Stimulated activated CD4-positive, alpha-beta T cell treated with anti-CD3 and anti-CD28 coated beads, Interleukin-4, amount 100 ng/mL, for 1 hour (primary cell): ENCODE data around the gene S100Z.
"Not testable (repeated sequence)": the region's sequence is repeated elsewhere in the genome, so short reads cannot be mapped to it uniquely, and the experiment has no call there.

ENCODE experiments used
- DNase-seq: peaks from one replicate; pipeline ENCODE4 v3.0.0-alpha.2; 2020

S100Z gene

DNA sequence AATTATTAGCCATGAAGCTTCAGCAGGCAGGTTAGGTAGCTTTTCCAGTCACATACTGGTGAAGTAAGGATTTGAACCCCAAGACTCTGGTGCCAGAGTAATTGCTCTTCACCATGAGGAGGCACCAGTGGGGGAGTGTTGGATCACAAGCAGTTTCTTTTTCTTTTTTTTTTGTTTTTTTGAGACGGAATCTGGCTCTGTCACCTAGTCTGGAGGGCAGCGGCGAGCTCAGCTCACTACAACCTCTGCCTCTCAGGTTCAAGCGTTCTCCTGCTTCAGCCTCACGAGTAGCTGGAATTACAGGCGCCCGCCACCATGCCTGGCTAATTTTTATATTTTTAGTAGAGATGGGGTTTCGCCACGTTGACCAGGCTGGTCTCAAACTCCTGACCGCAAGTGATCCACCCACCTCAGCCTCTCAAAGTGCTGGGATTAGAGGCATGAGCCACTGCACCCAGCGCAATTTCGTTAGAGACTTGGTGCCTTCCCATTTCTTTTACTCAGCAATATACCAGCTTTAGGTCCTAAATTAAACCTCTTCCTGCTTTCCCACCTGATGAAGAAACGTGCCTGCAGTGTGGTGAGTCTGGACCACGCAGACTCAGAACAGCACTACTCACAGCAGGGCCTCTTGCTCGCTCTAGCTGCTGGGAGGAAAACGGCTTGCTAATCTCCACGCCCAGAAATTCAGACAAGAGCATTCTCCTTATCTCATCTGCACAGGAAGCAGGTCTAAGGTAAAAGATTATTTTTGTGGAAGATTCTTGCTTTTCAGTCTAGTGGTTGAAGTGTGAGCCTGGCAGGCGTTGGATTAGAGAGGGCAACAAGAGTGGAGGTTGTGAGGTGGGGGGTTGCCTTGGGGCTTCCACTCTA lies at the start of gene S100Z:
S100Z (plus strand) TSS at position 596 of the 873 bp plus-strand sequence. CDS start 25,346 bp downstream, outside the sequence.
- peak; percentile 18 for DNase-seq

DNA sequence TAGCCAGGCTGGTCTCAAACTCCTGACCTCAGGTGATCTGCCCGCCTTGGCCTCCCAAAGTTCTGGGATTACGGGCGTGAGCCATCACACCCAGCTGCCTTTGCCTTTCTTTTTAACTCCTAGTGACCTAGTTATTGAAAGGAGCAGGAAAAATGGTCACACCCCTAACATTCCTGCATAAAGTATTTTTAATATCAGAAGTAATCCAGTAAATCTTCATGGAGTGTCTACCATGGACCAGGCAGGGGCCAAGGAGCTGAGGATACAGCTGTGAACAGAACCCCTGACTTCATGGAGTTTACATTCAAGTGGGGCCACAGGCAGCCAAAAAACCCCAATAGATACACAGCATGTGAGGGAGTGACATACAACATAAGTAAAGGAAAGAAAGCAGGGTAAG lies 49.2 kb upstream of the S100Z start:
- DNase-seq: no peak

DNA sequence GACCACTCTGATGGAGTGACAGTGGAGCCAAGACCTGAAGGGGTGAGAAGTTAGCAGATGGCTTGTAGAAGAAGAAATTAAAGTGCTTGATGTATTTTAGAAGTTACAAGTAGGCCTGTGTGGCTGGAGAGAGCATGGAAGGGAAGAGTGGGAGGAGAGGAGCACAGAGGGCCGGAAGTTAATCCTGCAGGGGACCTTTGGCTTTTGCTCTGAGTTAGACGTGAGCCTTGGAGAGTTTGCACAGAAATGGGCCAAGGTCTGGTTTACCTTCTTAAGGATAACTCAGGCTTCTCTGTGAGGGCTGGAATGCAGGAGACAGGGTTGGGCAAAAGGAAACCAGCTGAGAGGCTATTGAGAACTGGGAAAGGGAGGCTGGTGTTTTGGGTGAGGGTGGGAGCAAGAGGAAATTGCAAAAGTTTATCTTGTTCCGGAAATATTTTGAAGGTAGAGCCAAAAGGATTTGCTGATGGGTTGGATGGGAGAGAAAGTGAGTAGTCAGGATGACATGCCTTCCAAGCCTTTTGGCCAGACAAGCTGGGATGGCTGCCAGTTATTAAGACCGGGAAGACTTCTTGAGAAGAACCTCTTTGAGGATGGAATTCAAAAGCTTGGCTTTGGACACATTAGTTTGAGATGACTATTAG lies 48.5 kb upstream of the S100Z start:
- no peak for DNase-seq

DNA sequence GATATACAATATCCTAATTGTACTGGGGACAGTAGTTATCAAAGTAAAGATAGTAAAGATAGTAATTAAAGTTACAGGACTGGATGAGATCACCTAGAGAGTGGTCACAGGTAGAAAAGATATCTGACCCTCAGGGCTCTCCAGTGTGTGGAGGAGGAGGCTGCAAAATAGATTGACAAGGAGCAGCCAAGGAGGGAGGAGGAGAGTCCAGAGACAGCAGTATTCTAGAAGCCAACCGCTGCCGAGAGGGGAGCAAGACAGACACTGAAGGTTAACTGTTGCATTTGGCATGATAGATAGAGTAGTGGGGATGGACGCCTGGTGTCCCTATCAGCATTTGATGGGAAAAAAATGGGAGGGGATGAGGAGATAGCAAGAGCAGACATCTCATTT lies 48.0 kb upstream of the S100Z start:
- DNase-seq: no peak

DNA sequence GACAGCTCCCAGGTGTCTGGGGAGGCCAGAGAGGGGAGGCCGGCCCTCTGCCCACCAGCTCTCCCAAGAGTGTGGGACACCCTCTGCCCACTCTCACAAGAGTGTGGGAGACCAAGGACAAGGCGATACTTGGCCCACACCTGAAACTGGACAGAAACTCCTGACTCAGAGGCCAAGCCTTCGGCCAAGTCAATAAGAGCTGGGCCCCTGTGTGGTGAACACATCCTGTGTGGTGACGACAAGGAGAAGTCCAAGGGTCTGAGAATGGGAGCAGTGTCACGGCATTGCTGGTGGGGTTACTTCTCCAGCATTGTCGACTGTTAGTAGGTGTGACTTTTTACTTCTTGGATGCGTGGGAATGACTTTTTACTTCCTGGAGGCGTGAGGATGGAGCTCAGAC lies 45.5 kb upstream of the S100Z start:
- DNase-seq: no peak

DNA sequence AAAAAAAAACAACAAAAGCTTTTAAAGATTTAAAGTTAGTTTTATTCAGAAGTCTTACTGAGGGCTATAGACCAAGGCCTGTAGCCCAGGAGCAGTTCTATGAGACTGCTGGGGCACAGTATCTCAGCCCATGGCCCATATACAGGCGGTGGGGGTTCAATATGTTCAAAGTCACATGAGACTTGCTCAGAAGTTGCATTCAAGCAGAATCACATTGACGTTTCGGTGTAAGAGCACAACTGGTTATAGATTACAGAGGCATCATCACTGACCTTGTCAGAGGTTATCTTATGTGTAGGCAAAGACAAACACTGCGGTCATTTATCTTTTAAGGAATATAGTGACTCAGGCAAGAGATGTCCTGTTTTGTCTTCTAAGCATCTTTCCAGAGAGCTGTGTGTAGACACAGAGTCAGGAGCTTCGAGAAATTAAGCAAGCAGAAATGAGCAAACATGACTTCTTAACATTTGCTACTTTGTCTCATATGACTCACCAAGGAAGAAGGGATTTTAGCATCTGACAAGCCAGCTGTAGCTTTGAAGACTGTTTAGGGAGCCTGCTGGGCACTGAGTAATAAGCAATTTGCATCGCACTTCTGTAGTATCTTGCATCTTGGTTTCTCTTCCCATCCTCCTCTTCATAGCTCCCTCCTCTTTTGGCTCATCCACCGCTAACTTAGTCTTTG lies 43.9 kb upstream of the S100Z start:
- DNase-seq: no peak

DNA sequence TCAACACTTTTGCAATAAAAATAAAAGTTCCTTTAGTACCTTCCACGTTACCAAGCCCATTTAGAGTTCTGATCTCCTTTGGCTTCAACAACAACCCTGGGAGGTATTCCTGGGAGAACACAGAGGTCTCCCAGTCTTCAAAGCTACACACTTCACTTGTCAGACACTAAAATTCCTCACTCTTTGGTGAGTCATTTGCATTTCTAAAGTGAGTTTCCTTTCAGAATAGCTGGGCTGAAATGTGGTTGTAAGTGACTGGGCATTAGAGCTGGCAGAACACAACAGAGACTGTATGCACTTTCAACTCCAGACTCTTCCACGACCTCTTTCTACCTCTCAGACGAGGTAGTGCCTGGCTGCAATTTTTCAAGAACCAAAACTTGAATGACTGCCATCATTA lies 42.5 kb upstream of the S100Z start:
- no peak for DNase-seq

DNA sequence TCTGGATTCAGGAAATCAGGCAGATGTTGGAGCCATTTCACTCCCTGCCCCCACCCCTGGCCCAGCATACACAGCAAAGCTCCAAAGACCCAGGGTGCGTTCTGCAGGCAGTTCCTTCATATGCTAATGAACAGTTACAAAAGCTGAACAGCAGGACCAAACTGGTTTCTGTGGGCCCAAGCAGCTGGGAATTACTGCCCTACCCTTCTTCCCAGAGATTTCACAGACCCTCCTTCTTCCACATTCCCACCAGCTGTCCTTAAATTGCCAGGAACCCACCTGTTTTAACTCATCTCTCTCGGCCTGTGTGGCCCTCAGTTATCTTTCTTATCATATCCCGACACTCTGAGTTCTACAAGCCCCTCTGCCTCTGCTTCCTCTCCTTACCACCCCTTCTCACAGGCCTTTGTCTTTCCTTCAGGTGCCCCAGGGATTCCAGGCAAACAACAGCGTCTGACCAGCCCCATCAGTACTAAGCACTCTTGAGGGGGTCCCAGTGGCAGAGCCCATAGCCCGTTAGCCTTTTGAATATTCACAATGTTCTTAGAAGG lies 41.6 kb upstream of the S100Z start:
- no peak for DNase-seq

DNA sequence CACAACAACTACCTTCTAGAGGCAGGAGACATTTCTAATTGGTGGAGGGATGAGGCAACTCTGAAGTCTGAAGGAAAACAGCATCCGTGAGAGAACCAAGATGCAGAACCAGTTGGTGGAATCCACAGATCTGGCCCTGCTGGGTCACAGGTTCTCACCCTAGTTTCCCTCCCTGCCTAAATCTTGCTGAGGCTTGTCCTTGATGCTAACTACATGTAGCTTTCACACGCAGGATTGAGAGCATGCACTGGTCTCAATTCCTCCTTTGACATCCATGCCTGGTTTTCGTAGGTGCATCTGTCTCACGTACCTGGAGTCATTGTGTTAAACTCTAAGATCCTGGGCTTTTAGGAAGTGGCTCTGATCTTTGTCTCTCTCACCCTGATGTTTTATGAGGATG lies 40.7 kb upstream of the S100Z start:
- no peak for DNase-seq

DNA sequence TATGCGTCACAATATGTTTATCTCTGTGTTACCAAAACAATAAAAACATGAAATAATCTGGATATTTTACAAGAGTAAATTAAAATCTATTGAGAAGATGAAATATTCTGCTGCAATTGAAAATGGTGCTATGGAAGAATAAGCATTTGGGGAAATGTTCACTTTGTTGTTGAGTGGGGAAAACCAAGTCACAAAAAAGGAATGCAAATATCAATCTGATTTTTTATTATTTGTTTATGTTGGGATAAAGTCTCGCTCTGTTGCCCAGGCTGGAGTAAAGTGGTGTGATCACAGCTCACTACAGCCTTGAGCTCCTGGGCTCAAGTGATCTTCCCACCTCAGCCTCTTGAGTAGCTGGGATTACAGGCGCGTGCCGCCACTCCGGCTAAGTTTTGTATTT lies 39.6 kb upstream of the S100Z start:
- DNase-seq: no peak

DNA sequence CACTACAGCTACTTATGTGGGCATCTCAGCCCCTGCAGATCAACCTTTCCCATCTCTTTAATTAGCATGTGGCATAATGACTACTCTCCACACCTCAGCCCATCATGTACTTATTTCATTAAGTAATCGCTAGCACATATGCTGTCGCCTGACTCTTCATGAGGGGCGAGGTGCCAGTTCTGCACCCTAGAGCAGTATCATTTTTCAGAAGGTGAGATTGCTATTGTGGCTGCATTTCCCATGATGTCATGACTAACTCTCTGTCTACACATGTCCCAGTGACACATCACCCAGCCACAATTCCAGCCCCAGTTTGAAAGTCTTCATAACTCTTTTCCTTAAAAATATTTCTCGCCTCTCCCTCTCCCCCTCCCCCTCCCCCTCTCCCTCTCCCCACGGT lies 38.6 kb upstream of the S100Z start:
- no peak for DNase-seq

DNA sequence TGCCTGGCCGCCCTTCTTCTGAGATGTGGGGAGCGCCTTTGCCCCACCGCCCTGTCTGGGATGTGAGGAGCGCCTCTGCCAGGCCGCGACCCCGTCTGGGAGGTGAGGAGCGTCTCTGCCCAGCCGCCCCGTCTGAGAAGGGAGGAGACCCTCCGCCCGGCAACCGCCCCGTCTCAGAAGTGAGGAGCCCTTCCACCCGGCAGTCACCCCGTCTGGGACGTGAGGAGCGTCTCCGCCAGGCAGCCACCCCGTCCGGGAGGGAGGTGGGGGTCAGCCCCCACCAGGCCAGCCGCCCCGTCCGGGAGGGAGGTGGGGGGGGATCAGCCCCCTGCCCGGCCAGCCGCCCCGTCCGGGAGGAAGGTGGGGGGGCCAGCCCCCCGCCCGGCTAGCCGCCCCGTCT lies 37.6 kb upstream of the S100Z start:
- not testable (repeated sequence) for DNase-seq

DNA sequence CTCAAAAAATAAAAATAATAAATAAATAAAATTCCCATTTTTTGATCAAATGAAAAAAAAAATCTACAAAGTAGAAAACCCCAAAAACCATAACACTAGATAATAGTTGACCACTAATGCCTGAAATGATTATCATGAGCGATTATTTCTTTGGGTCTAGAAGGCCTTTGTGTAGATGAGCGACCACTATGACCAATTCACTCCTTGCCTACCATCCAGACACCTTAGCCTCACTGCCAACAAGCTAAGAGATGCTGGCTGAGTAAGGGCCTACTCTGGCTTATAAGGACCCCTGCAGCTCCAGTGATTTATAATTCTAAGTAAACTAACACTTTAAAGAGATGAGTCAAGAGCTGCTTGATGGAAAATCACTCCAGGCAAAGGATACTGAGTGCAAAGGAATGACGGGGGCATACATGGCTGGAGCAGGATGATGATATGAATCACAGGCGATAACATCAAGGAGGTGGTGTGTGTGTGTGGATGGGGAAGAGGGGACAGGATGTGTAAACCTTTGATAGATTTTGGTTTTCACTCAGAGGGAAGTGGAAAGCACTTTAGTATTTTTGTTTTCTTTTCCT lies 35.7 kb upstream of the S100Z start:
- no peak for DNase-seq

DNA sequence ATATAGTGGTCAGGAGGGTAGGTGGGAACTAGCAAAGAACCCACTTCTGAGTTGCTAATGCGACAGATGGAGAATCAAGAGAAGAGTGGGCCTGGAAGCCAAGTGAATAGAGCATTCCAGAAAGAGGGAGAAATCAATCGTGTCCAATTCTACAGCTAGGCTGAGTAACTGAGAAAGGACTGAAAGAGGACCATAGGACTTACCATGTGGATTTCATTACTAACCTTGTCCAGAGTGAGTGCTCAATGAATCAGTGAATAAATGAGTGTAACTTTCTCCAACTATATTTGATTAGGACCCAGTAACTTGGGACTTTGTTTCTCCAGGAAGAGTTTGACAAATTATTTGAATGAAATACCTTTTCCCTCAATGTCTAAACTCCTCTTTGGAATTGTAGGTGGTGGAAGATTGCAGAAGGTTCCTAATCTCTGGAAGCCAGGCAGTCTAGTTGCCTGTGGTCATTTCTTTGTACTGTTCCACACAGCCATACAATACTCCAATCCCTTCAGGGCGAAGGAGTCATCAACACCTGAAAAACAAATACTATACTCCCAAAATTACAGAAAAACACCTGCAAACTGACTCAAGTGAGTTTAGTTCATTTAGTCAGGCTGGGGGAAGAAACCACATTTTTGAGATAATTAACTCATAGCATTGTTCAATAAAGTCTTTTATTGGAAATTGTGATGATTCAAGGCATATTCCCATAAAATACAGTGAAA lies 33.5 kb upstream of the S100Z start:
- DNase-seq: no peak

DNA sequence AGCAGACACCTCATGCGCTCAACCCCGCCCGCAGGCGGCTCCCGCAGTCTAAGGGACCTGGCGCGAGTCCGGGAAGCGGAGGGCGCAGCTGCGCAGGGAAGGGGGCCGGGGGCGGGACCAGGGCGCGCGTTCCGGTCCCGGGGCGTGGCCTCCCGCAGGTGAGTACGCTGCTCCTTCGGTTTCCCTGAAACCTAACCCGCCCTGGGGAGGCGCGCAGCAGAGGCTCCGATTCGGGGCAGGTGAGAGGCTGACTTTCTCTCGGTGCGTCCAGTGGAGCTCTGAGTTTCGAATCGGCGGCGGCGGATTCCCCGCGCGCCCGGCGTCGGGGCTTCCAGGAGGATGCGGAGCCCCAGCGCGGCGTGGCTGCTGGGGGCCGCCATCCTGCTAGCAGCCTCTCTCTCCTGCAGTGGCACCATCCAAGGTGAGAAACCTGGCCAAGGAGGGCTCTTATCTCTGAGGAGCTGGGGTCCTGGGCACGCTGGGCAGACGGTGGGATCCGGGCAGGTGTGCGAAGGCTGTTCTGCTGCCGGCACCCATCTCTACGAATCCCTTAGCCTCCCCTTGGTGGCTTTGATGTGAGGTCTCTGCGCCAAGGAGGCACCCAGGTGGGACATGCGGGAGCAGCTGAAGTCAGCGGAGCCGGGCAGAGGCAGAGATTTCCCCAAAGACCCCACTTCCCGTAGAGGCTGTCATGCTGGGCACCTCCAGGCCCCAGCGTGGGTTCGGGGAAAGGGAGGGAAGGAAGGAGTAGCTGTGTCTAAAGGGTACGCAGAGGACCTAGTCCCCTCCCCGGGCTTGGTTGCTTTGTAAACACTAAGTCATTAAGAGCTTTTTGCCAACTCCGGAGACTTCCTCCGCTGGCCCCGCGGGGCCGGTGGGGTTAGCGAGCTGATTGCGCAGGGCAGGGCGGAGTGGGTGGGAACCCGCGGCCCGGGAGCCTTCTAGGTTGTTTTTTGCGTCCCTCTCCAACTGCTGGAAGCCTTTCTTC lies 30.7 kb upstream of the S100Z start, which contains the start of gene F2RL1:
F2RL1 (plus strand) TSS at position 187 of the 988 bp plus-strand sequence; CDS start at position 340, 153 bp downstream.
- DNase-seq: peak; percentile 61

DNA sequence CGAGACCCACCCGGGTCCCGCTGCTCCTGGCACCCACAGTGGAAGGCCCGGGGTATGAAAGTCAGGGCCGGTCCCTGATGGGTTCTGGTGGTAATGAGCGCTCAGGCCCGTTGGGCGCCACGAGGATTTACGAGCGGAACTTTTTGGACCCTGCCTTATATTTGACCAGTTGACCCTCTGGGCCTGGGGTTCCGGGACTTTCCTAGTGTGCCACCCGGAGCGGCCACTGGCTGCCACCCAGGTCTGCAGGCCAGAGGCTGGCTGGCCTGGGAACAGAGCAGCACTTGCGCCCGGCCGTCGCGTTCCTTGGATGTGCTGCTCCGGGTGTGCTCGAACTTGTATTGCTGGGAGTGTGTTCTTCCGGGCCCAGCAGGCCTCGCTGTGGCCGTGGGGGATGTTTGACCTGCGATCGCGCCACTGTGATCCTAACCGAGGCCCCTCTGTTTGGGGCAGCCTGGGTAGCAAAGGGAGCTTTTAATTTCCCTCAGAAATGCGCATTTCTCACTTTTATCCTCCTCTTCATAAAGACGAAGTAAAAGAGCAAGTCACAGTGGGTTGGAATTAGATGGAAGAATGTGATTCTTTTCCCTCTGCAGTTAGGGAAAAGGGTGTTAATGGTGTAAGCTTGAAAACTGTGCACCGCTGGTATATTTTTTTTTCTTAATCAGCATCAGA lies 29.8 kb upstream of the S100Z start:
- no peak for DNase-seq

DNA sequence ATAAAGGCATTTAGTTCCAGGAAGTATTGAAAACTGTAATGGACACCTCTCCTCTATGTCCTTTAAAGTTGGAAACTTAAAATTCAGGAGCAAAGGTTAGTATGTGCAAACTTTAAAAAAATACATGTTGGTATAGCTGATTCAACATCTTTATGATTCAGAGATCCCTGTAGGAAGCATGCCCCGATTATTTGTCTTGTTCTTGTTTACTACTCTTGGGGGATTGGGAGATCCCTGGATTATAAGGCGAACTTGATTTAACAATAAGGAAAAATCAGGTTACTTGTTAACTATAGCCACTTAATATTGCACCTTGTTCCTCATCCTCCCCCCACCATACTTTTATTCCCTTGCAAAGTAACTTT lies 29.3 kb upstream of the S100Z start:
- DNase-seq: no peak

DNA sequence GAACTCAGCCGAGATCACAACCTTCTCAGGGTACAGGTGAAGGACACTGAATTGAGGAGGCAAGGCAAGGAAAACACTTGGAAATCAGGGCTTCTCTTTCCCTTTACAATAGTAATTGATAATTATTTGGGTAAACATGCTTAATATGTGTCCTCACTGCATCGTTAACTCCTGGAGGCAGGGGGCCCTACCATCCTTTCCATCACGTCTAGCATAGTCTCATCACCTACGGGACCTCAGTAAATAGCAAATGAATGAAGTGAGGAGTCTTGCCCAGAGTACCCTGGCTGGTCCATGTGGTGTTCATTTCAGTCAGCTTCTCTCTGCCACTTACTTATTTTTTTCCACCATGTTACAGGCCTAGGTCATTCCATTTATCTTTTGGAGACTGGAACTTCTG lies 28.7 kb upstream of the S100Z start:
- DNase-seq: no peak

DNA sequence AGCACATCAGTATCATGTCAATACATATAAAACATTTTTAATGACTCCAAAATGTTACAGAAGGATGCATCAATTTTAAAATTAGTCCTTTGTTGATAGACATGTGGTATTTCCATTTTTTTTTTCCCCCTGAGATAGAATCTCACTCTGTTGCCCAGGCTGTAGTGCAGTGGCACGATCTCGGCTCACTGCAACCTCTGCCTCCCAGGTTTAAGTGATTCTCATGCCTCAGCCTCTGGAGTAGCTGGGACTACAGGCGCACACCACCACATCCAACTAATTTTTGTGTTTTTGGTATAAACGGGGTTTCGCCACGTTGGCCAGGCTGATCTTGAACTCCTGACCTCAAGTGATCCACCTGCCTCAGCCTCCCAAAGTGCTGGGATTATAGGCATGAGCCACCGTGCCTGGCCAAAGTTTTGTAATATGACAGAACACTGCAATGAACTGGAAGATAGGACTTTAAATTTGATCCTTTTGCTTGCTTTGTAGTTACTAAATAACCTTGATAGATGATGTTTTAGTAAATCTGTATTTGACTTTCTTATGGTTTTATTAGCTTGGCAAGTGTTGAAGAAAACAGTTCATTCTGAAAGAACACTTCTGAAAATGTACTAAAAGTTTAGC lies 27.6 kb upstream of the S100Z start:
- not testable (repeated sequence) for DNase-seq

DNA sequence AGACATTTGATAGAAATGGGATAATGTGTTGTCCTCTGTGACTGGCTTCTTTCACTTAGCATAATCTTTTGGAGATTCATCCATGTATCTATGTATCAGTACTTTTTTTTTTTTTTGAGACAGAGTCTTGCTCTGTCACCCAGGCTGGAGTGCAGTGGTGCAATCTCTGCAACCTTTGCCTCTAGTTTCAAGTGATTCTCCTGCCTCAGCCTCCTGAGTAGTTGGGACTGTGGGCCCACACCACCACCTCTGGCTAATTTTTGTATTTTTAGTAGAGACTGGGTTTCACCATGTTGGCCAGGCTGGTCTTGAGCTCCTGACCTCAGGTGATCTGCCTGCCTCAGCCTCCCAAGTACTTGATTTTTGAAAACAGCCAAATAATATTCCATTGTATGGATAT lies 23.4 kb upstream of the S100Z start:
- DNase-seq: not testable (repeated sequence)
